ENCODE results near the gene ZNF784.
A peak's percentile ranks its signal among the peaks of the same experiment; 100 is the strongest.

The ZNF784 gene

DNA sequence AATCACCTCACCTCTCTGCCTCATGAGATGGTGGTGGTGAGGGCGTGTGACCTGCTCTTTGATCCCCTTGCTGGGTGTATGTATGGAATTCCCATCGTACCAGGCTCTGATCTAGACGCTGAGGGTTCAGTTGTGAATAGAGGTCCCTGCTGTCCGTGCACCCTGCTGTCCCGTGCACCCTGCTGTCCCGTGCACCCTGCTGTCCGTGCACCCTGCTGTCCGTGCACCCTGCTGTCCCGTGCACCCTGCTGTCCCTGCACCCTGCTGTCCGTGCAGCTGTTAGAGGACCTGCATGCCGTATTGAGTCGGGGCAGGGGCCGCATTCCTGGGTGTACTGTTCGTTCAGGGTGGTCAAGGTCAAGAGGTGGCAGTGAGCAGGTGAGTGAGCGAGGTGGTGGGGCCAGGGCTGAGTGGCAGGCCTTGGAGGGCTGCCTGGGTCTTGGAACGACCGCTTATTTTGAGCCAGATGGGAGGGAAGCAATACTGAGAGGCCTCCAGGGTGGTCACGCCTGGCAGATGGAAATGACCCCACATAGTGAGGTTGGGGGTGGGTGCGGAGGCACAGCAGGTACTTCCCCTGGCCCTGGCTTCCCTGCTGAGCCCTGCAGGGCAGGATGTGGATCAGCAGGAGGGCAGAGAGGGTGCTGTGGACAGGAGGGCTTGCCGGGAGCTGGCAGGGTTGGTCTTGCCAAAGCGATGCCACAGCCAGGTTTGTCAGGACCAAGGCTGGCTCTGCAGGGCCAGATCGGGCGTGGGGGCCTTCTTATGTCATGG, 46.1 kb upstream of the ZNF784 start:
- TF ChIP-seq, protein P1, sequence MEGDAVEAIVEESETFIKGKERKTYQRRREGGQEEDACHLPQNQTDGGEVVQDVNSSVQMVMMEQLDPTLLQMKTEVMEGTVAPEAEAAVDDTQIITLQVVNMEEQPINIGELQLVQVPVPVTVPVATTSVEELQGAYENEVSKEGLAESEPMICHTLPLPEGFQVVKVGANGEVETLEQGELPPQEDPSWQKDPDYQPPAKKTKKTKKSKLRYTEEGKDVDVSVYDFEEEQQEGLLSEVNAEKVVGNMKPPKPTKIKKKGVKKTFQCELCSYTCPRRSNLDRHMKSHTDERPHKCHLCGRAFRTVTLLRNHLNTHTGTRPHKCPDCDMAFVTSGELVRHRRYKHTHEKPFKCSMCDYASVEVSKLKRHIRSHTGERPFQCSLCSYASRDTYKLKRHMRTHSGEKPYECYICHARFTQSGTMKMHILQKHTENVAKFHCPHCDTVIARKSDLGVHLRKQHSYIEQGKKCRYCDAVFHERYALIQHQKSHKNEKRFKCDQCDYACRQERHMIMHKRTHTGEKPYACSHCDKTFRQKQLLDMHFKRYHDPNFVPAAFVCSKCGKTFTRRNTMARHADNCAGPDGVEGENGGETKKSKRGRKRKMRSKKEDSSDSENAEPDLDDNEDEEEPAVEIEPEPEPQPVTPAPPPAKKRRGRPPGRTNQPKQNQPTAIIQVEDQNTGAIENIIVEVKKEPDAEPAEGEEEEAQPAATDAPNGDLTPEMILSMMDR (IDR thresholded peaks at IDR 0.05; ENCODE audit: poor library complexity, severe bottlenecking): no peak
- Histone ChIP-seq H3K27me3 (ENCODE audit: insufficient read depth, poor library complexity, severe bottlenecking) (no peaks in the 10 kb centered on the region), H3K27ac (ENCODE audit: poor library complexity, severe bottlenecking) (no peak overlapping the region), H3K9me3 (ENCODE audit: severe bottlenecking) (no peaks in the 10 kb centered on the region), H3K4me3 (ENCODE audit: severe bottlenecking) (no peak overlapping the region), H3K4me1 (ENCODE audit: insufficient read depth, poor library complexity, severe bottlenecking) (no peaks in the 10 kb centered on the region), H3K36me3 (ENCODE audit: low read depth) (peaks cover 76% of the 10 kb centered on the region)
- DNase-seq (ENCODE audit: low spot score) (peak; percentile 95), ATAC-seq (ENCODE audit: low read depth) (no peak)

DNA sequence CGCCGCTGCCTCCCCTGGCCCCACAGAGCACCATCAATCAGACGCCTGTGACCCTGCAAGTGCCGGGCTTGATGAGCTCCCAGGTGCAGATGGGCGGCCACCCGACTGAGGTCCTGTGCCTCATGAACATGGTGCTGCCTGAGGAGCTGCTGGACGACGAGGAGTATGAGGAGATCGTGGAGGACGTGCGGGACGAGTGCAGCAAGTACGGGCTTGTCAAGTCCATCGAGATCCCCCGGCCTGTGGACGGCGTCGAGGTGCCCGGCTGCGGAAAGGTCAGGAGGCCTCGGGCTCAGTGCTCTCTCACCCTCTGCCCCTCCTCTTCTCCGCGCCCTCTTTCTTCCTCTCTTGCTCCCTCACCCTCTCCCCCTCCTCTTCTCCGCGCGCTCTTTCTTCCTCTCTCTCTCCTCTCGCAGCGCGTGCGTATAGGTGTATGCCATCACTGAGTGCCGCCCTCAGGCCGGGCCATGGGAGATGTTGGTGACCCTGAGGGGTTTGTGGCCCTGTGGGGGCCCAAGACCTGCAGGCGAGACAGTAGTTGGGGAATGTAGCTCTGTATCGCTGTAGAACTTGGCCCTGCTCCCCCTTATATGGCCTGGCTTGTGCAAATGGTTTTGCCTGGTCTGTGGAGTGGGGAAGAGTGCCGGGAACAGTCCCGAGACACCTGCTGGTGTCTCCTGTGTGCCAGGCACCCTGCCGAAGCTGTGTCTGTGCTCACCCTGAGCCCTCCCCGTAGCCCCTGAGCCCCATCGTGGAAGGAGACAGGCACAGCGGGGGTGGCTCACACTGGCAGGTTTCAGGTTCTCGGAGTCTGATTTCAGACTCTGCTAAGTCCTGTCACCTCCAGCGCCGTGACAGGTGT, 45.3 kb upstream of the ZNF784 start:
- H3K4me3 ChIP-seq (ENCODE audit: severe bottlenecking): no peak overlapping the region
- TF ChIP-seq, protein P1 (IDR thresholded peaks at IDR 0.05; ENCODE audit: poor library complexity, severe bottlenecking): no peak
- ATAC-seq (ENCODE audit: low read depth) (no peak), DNase-seq (ENCODE audit: low spot score) (no peak)
- H3K27me3 ChIP-seq (ENCODE audit: insufficient read depth, poor library complexity, severe bottlenecking): no peaks in the 10 kb centered on the region
- no peaks in the 10 kb centered on the region for H3K4me1 ChIP-seq (ENCODE audit: insufficient read depth, poor library complexity, severe bottlenecking)
- no peaks in the 10 kb centered on the region for H3K9me3 ChIP-seq (ENCODE audit: severe bottlenecking)
- H3K27ac ChIP-seq (ENCODE audit: poor library complexity, severe bottlenecking): no peak overlapping the region
- peaks cover 80% of the 10 kb centered on the region for H3K36me3 ChIP-seq (ENCODE audit: low read depth)

DNA sequence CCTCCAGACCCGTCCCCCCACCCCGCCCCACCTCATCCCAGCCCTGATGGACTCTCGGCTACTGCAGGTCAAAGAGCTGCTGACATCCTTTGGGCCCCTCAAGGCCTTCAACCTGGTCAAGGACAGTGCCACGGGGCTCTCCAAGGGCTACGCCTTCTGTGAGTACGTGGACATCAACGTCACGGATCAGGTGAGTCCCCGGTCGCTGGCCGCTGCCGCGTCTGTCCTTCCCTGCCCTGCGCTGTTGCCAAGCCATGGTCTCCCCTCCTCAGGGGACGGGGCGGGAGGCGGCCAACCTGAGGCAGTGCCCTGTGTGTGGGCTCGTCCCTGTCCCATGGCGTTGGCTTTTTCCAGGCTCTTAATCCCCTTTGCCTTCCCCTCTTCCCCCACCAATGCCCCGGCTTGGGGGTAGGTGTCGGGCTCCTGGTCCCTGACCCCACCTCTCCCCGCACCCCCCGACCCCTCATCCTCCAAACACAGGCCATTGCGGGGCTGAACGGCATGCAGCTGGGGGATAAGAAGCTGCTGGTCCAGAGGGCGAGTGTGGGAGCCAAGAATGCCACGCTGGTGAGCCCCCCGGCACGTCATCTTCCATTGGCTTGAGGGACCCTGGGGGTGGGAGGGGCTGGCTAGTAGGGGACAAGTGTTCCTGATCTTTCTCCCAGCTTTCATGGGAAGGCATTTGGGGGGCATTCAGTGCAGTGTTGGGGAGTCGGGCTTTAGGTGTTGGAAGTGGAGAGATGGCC, 44.4 kb upstream of the ZNF784 start:
- ATAC-seq (ENCODE audit: low read depth): no peak
- no peak for DNase-seq (ENCODE audit: low spot score)

DNA sequence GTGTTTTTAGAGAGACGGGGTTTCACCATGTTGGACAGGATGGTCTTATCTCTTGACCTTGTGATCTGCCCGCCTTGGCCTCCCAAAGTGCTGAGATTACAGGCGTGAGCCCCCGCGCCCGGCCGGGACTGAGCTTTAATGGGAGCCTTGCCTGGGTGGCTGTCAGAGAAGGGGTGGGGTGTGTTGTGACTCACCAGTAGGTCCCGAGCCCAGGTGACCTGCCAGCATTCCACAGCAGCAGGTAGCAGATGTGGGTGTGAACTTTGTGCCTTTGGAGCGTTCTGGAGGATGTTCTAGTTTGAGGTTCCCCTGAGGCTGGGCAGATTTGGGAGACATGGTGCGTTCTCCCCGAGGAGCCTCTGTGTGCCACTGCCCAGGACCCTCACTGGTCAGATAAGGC, 43.6 kb upstream of the ZNF784 start:
- H3K4me3 ChIP-seq (ENCODE audit: severe bottlenecking): no peak overlapping the region
- DNase-seq (ENCODE audit: low spot score) (no peak), ATAC-seq (ENCODE audit: low read depth) (peak; percentile 56; the same call in 2 of the 3 replicates)
- H3K27ac ChIP-seq (ENCODE audit: poor library complexity, severe bottlenecking): no peak overlapping the region
- no peaks in the 10 kb centered on the region for H3K27me3 ChIP-seq (ENCODE audit: insufficient read depth, poor library complexity, severe bottlenecking)
- H3K9me3 ChIP-seq (ENCODE audit: severe bottlenecking): no peaks in the 10 kb centered on the region
- no peaks in the 10 kb centered on the region for H3K4me1 ChIP-seq (ENCODE audit: insufficient read depth, poor library complexity, severe bottlenecking)
- H3K36me3 ChIP-seq (ENCODE audit: low read depth): peaks cover 83% of the 10 kb centered on the region
- TF ChIP-seq, protein P1 (IDR thresholded peaks at IDR 0.05; ENCODE audit: poor library complexity, severe bottlenecking): no peak

More for the DNA sequence above, 44.4 kb upstream of the ZNF784 start:
- TF ChIP-seq, protein P1 (IDR thresholded peaks at IDR 0.05; ENCODE audit: poor library complexity, severe bottlenecking): no peak
- no peak overlapping the region for H3K27ac ChIP-seq (ENCODE audit: poor library complexity, severe bottlenecking)
- no peaks in the 10 kb centered on the region for H3K9me3 ChIP-seq (ENCODE audit: severe bottlenecking)
- H3K27me3 ChIP-seq (ENCODE audit: insufficient read depth, poor library complexity, severe bottlenecking): no peaks in the 10 kb centered on the region
- H3K4me3 ChIP-seq (ENCODE audit: severe bottlenecking): no peak overlapping the region
- peaks cover 83% of the 10 kb centered on the region for H3K36me3 ChIP-seq (ENCODE audit: low read depth)
- H3K4me1 ChIP-seq (ENCODE audit: insufficient read depth, poor library complexity, severe bottlenecking): no peaks in the 10 kb centered on the region

Data from RWPE2 (cell line).